Measurements from ENCODE around the gene EDARADD. TPM values are rescaled to one million over a fixed set of nuclear protein-coding genes. Genes with fewer than 3 reads are reported as not detected.
A peak's percentile ranks its signal among the peaks of the same experiment; 100 is the strongest.

EDARADD gene
- polyA plus RNA-seq, 3 donors from 2014 or later: 5.2 to 5.8 TPM; not detected in 1

- DNase-seq: no peak
- H3K27ac Mint-ChIP-seq: no peak overlapping the region
- peaks cover 0 to 4% (median 2%) of the 10 kb centered on the region in 3 donors for H3K27me3 Mint-ChIP-seq (ENCODE audit: low read depth in 3 of 3)
- H3K36me3 Mint-ChIP-seq: no peaks in the 10 kb centered on the region
- no peak overlapping the region for H3K4me3 Mint-ChIP-seq
- no peaks in the 10 kb centered on the region for H3K9me3 Mint-ChIP-seq
- H3K4me1 Mint-ChIP-seq: no peaks in the 10 kb centered on the region
Measured at GRCh38 chr1:236509647-236510401, 115.7 kb downstream of the EDARADD start.

GRCh38 chr1:236511735-236512418, 117.8 kb downstream of the EDARADD start:
- H3K27ac Mint-ChIP-seq: no peak overlapping the region
- no peak overlapping the region for H3K4me3 Mint-ChIP-seq
- no peak for DNase-seq
- H3K27me3 Mint-ChIP-seq (ENCODE audit: low read depth in 3 of 3): peaks cover 0 to 3% (median 2%) of the 10 kb centered on the region in 3 donors
- peaks cover 6 to 20% of the 10 kb centered on the region in 2 donors for H3K4me1 Mint-ChIP-seq
- H3K36me3 Mint-ChIP-seq: no peaks in the 10 kb centered on the region
- H3K9me3 Mint-ChIP-seq: no peaks in the 10 kb centered on the region

GRCh38 chr1:236514703-236515442, 120.8 kb downstream of the EDARADD start:
- peaks cover 0 to 4% (median 4%) of the 10 kb centered on the region in 3 donors for H3K27me3 Mint-ChIP-seq (ENCODE audit: low read depth in 3 of 3)
- peaks cover 8 to 24% of the 10 kb centered on the region in 2 donors for H3K4me1 Mint-ChIP-seq
- no peak overlapping the region for H3K27ac Mint-ChIP-seq
- H3K9me3 Mint-ChIP-seq: no peaks in the 10 kb centered on the region
- no peaks in the 10 kb centered on the region for H3K36me3 Mint-ChIP-seq
- no peak overlapping the region for H3K4me3 Mint-ChIP-seq
- no peak for DNase-seq

GRCh38 chr1:236515443-236515958, 121.4 kb downstream of the EDARADD start:
- peak overlapping the region in 1 of 6 donors; percentile 51 for H3K27ac Mint-ChIP-seq
- peaks cover 0 to 4% (median 4%) of the 10 kb centered on the region in 3 donors for H3K27me3 Mint-ChIP-seq (ENCODE audit: low read depth in 3 of 3)
- H3K4me1 Mint-ChIP-seq: peaks cover 8 to 24% of the 10 kb centered on the region in 2 donors
- DNase-seq: no peak
- H3K4me3 Mint-ChIP-seq: no peak overlapping the region
- no peaks in the 10 kb centered on the region for H3K9me3 Mint-ChIP-seq
- no peaks in the 10 kb centered on the region for H3K36me3 Mint-ChIP-seq

GRCh38 chr1:236516929-236517704, 123.0 kb downstream of the EDARADD start:
- Mint-ChIP-seq H3K36me3 (no peaks in the 10 kb centered on the region), H3K27me3 (ENCODE audit: low read depth in 3 of 3) (peaks cover 0 to 5% (median 2%) of the 10 kb centered on the region in 3 donors), H3K4me1 (peaks cover 8 to 24% of the 10 kb centered on the region in 2 donors), H3K4me3 (peak overlapping the region in 4 of 5 donors; percentile 22 to 66 (median 50)), H3K9me3 (no peaks in the 10 kb centered on the region), H3K27ac (peak overlapping the region in 4 of 6 donors; percentile 2 to 84 (median 8))
- peak in 2 of 3 donors; percentile 13 to 32 for DNase-seq

- H3K27me3 Mint-ChIP-seq (ENCODE audit: low read depth in 3 of 3): peaks cover 0 to 5% (median 2%) of the 10 kb centered on the region in 3 donors
- H3K4me3 Mint-ChIP-seq: no peak overlapping the region
- H3K4me1 Mint-ChIP-seq: peaks cover 14 to 34% of the 10 kb centered on the region in 2 donors
- no peaks in the 10 kb centered on the region for H3K9me3 Mint-ChIP-seq
- no peaks in the 10 kb centered on the region for H3K36me3 Mint-ChIP-seq
- no peak overlapping the region for H3K27ac Mint-ChIP-seq
- no peak for DNase-seq
Measured at GRCh38 chr1:236518322-236518721, 124.2 kb downstream of the EDARADD start.

GRCh38 chr1:236520445-236521005, 126.4 kb downstream of the EDARADD start:
- peaks cover 27 to 38% of the 10 kb centered on the region in 2 donors for H3K4me1 Mint-ChIP-seq
- no peaks in the 10 kb centered on the region for H3K36me3 Mint-ChIP-seq
- H3K9me3 Mint-ChIP-seq: no peaks in the 10 kb centered on the region
- peaks cover 7 to 18% (median 8%) of the 10 kb centered on the region in 3 donors for H3K27me3 Mint-ChIP-seq (ENCODE audit: low read depth in 3 of 3)
- no peak for DNase-seq
- no peak overlapping the region for H3K27ac Mint-ChIP-seq
- no peak overlapping the region for H3K4me3 Mint-ChIP-seq

- Mint-ChIP-seq H3K27ac (peak overlapping the region; percentile 93 to 97 (median 96)), H3K27me3 (ENCODE audit: low read depth in 3 of 3) (peaks cover 5 to 16% (median 8%) of the 10 kb centered on the region in 3 donors), H3K9me3 (no peaks in the 10 kb centered on the region), H3K36me3 (peaks cover 11 to 15% (median 15%) of the 10 kb centered on the region in 3 donors), H3K4me3 (peak overlapping the region; percentile 96 to 99 (median 98)), H3K4me1 (peaks cover 19 to 32% of the 10 kb centered on the region in 2 donors)
- no peak for DNase-seq
Measured at GRCh38 chr1:236522937-236523703, 129.0 kb downstream of the EDARADD start.

- H3K27me3 Mint-ChIP-seq (ENCODE audit: low read depth in 3 of 3): peaks cover 5 to 15% (median 8%) of the 10 kb centered on the region in 3 donors
- peak; percentile 80 to 82 (median 81) for DNase-seq
- peak within 1 kb of the TSS; percentile 93 to 97 (median 96) for H3K27ac Mint-ChIP-seq
- peaks cover 11 to 15% (median 15%) of the 10 kb centered on the region in 3 donors for H3K36me3 Mint-ChIP-seq
- H3K4me3 Mint-ChIP-seq: peak within 1 kb of the TSS; percentile 96 to 99 (median 98)
- H3K4me1 Mint-ChIP-seq: peaks cover 19 to 32% of the 10 kb centered on the region in 2 donors
- H3K9me3 Mint-ChIP-seq: no peaks in the 10 kb centered on the region
Measured at GRCh38 chr1:236523704-236524141, 129.6 kb downstream of the EDARADD start, which contains the start of gene LGALS8. Gene LGALS8 (plus strand): TSS chr1:236523982. CDS start chr1:236526071, 2,089 bp downstream.

- peak; percentile 66 to 71 (median 67) for DNase-seq
- peaks cover 19 to 32% of the 10 kb centered on the region in 2 donors for H3K4me1 Mint-ChIP-seq
- H3K4me3 Mint-ChIP-seq: peak overlapping the region; percentile 96 to 99 (median 98)
- peaks cover 5 to 15% (median 8%) of the 10 kb centered on the region in 3 donors for H3K27me3 Mint-ChIP-seq (ENCODE audit: low read depth in 3 of 3)
- H3K9me3 Mint-ChIP-seq: no peaks in the 10 kb centered on the region
- H3K36me3 Mint-ChIP-seq: peaks cover 11 to 18% (median 15%) of the 10 kb centered on the region in 3 donors
- H3K27ac Mint-ChIP-seq: peak overlapping the region; percentile 93 to 97 (median 96)
Measured at GRCh38 chr1:236524142-236524894, 130.2 kb downstream of the EDARADD start.

GRCh38 chr1:236524895-236525184, 130.8 kb downstream of the EDARADD start:
- H3K27me3 Mint-ChIP-seq (ENCODE audit: low read depth in 3 of 3): peaks cover 5 to 15% (median 8%) of the 10 kb centered on the region in 3 donors
- H3K27ac Mint-ChIP-seq: peak overlapping the region; percentile 93 to 97 (median 96)
- DNase-seq: no peak
- peak overlapping the region; percentile 96 to 99 (median 98) for H3K4me3 Mint-ChIP-seq
- H3K4me1 Mint-ChIP-seq: peaks cover 19 to 32% of the 10 kb centered on the region in 2 donors
- H3K9me3 Mint-ChIP-seq: no peaks in the 10 kb centered on the region
- peaks cover 11 to 18% (median 15%) of the 10 kb centered on the region in 3 donors for H3K36me3 Mint-ChIP-seq

All from immature natural killer cell (primary cell).